HepG2 (cell line): Measurements from ENCODE around the gene RNF208.

Experiments
- CTCF ChIP-seq: sonication (generic); formaldehyde crosslinking; IDR thresholded peaks from 2 replicates; pipeline ENCODE4 v1.5.0; 2020; ENCODE audit warnings: mild to moderate bottlenecking, missing genetic modification reagents, moderate library complexity
- GLMP ChIP-seq: sonication (generic); formaldehyde crosslinking; IDR thresholded peaks from 2 replicates; pipeline ENCODE4 v1.9.0; 2021; ENCODE audit warnings: missing genetic modification reagents, mild to moderate bottlenecking, borderline replicate concordance
- MIER3 ChIP-seq: IDR thresholded peaks from 2 replicates; pipeline ENCODE4 v1.6.1; 2016; ENCODE audit warnings: missing compliant biosample characterization, borderline replicate concordance
- PCBP2 ChIP-seq: fragments of 200-400 bp; formaldehyde crosslinking; optimal IDR thresholded peaks from 2 replicates; pipeline ENCODE3; 2018; ENCODE audit warnings: low read length, low read depth; ENCODE audit not compliant: poor library complexity, severe bottlenecking
- RFX3 ChIP-seq: IDR thresholded peaks from 2 replicates; pipeline ENCODE4 v1.6.1; 2016; ENCODE audit warnings: missing biosample characterization, missing genetic modification reagents
- SRF ChIP-seq: IDR thresholded peaks from 2 replicates; pipeline ENCODE4 v1.6.1; 2011; ENCODE audit warnings: mild to moderate bottlenecking, low read depth, low read length, moderate library complexity
- TF ChIP-seq, protein P1 (sequence below): IDR thresholded peaks from 2 replicates; pipeline ENCODE4 v1.6.1; 2012; ENCODE audit warnings: inconsistent platforms
- TF ChIP-seq, protein P2 (sequence below), 2 experiments: sonication (generic) in 1 of 2; formaldehyde crosslinking in 1 of 2; IDR thresholded peaks; 2 replicates each; pipeline versions ENCODE4 v1.5.1 to v1.6.1; 2011 to 2020; ENCODE audit warnings: borderline replicate concordance in 1 of 2, low read depth in 1 of 2, low read length in 1 of 2, mild to moderate bottlenecking in 1 of 2, missing genetic modification reagents in 1 of 2, moderate library complexity in 1 of 2
- TF ChIP-seq, protein P3 (sequence below): sonication (generic); formaldehyde crosslinking; IDR thresholded peaks from 2 replicates; pipeline ENCODE4 v1.4.0; 2020; ENCODE audit warnings: missing genetic modification reagents

DNA sequence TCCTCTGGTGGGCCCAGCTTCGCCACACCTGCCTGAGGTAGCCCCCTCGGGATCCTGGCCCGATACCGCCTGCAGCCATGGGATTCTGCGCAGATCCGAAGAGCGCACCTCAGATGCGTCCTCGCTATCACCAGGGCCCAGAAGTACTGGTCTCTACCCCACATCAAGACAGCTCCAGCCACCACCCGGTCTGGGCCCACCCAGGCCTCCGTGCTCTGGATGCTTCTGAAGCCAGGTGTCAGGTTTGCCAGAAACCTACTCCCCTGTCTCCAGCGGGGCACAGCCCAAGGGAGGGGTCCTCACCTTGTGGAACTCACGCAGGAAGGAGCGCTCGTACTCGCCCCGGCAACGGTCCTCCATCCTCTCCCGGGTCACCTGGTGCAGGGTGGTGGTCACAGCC lies 36.1 kb downstream of the RNF208 start:
- TF ChIP-seq CTCF (CRISPR knock-in tag), result no peak
- TF ChIP-seq GLMP, result no peak
- TF ChIP-seq, protein P1, sequence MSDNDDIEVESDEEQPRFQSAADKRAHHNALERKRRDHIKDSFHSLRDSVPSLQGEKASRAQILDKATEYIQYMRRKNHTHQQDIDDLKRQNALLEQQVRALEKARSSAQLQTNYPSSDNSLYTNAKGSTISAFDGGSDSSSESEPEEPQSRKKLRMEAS, result no peak
- TF ChIP-seq, protein P2, sequence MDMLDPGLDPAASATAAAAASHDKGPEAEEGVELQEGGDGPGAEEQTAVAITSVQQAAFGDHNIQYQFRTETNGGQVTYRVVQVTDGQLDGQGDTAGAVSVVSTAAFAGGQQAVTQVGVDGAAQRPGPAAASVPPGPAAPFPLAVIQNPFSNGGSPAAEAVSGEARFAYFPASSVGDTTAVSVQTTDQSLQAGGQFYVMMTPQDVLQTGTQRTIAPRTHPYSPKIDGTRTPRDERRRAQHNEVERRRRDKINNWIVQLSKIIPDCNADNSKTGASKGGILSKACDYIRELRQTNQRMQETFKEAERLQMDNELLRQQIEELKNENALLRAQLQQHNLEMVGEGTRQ (IDR thresholded peaks at IDR 0.05; ENCODE audit: low read depth, low read length), result no peak
- TF ChIP-seq, protein P2 (CRISPR knock-in tag; IDR thresholded peaks at IDR 0.05; ENCODE audit: borderline replicate concordance), result no peak
- TF ChIP-seq MIER3 (CRISPR knock-in tag), result no peak
- TF ChIP-seq PCBP2, result no peak
- TF ChIP-seq, protein P3, sequence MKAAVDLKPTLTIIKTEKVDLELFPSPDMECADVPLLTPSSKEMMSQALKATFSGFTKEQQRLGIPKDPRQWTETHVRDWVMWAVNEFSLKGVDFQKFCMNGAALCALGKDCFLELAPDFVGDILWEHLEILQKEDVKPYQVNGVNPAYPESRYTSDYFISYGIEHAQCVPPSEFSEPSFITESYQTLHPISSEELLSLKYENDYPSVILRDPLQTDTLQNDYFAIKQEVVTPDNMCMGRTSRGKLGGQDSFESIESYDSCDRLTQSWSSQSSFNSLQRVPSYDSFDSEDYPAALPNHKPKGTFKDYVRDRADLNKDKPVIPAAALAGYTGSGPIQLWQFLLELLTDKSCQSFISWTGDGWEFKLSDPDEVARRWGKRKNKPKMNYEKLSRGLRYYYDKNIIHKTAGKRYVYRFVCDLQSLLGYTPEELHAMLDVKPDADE, result no peak
- TF ChIP-seq RFX3 (CRISPR knock-in tag), result no peak
- no peak for TF ChIP-seq SRF
